GM18498 (cell line): Measurements from ENCODE around the gene IVL.

Source experiments
- ATAC-seq: cut with Tn5 transposase; IDR thresholded peaks from one replicate; pipeline ENCODE4 v1.9.1; 2021; ENCODE audit warnings: mild to moderate bottlenecking, moderate library complexity; ENCODE audit not compliant: unreplicated experiment

The IVL gene

GRCh38 chr1:152886758-152887409, 21.5 kb upstream of the IVL start:
- ATAC-seq = no peak

- ATAC-seq = no peak
These were observed 20.2 kb upstream of the IVL start for GRCh38 chr1:152888126-152888525.

- no peak for ATAC-seq
These were observed 9.3 kb upstream of the IVL start for GRCh38 chr1:152899027-152899426.

- no peak for ATAC-seq
These were observed 8.5 kb upstream of the IVL start for GRCh38 chr1:152899883-152900282.

- ATAC-seq = no peak
These were observed 6.7 kb upstream of the IVL start for GRCh38 chr1:152901631-152902030.

GRCh38 chr1:152902636-152903035, 5.7 kb upstream of the IVL start:
- ATAC-seq = no peak

GRCh38 chr1:152904688-152905440, 3.5 kb upstream of the IVL start:
- ATAC-seq = no peak

- ATAC-seq = no peak
These were observed 2.3 kb upstream of the IVL start for GRCh38 chr1:152906023-152906565.

- ATAC-seq = no peak
These were observed 860 bp downstream of the IVL start for GRCh38 chr1:152909206-152909605.

GRCh38 chr1:152912471-152912870, 4.1 kb downstream of the IVL start:
- ATAC-seq = no peak

GRCh38 chr1:152912900-152913299, 4.6 kb downstream of the IVL start:
- ATAC-seq = no peak

GRCh38 chr1:152917794-152918193, 9.4 kb downstream of the IVL start:
- no peak for ATAC-seq

GRCh38 chr1:152919071-152919470, 10.7 kb downstream of the IVL start:
- no peak for ATAC-seq

GRCh38 chr1:152924191-152924590, 15.8 kb downstream of the IVL start:
- no peak for ATAC-seq

- peak; percentile 69 for ATAC-seq
These were observed 17.7 kb downstream of the IVL start for GRCh38 chr1:152926091-152926490.

- no peak for ATAC-seq
These were observed 20.3 kb downstream of the IVL start for GRCh38 chr1:152928671-152929070.

- ATAC-seq = no peak
These were observed 23.9 kb downstream of the IVL start for GRCh38 chr1:152932170-152932811.

GRCh38 chr1:152933196-152933595, 24.9 kb downstream of the IVL start:
- ATAC-seq = no peak

- no peak for ATAC-seq
These were observed 32.3 kb downstream of the IVL start for GRCh38 chr1:152940614-152941013.

- no peak for ATAC-seq
These were observed 32.8 kb downstream of the IVL start for GRCh38 chr1:152941037-152941711.

GRCh38 chr1:152942161-152942560, 33.8 kb downstream of the IVL start:
- no peak for ATAC-seq
